IMR-90 (cell line): Measurements from ENCODE around the gene DDOST. TPM values are rescaled to one million over a fixed set of nuclear protein-coding genes. Genes with fewer than 3 reads are reported as not detected.
A peak's percentile ranks its signal among the peaks of the same experiment; 100 is the strongest.

Source experiments
- ATAC-seq: fragments of 200-7000 bp; cut with Tn5 transposase; 2 replicates; pipeline ENCODE4 v1.9.1; 2020; ENCODE audit warnings: low read depth, mild to moderate bottlenecking, moderate library complexity
- BruUV-seq: library from RNA; stranded (reverse); fragments of 400-500 nt; replicated peaks from 2 replicates; lab custom pipeline; 2021; lab: Mats Ljungman, UMichigan
- CTCF ChIA-PET: fragments of 300-600 bp; formaldehyde crosslinking; extraction: SDS; loops from one replicate; lab custom pipeline; 2021; ENCODE audit warnings: antibody characterized with exemption; lab: Yijun Ruan, JAX
- POLR2A ChIA-PET: fragments of 300-600 bp; sonication (Branson Sonifier 250); formaldehyde crosslinking; loops from one replicate; lab custom pipeline; 2022; ENCODE audit warnings: antibody characterized with exemption; ENCODE audit not compliant: unreplicated experiment; lab: Charles Lee
- DNase-seq: peaks from one replicate; pipeline ENCODE4 v3.0.0; 2013
- H2AFZ ChIP-seq: replicated peaks from 2 replicates; pipeline ENCODE3; 2013; ENCODE audit warnings: low read length, mild to moderate bottlenecking; ENCODE audit not compliant: poor library complexity
- H2AK5ac ChIP-seq: 2 replicates; pipeline ENCODE4 v1.6.1; 2013; ENCODE audit warnings: low read depth, low read length, inconsistent platforms
- H2AK9ac ChIP-seq: replicated peaks from 2 replicates; pipeline ENCODE3; 2013; ENCODE audit warnings: mild to moderate bottlenecking, low read depth, low read length, moderate library complexity; ENCODE audit not compliant: poor library complexity
- H2BK120ac ChIP-seq: 2 replicates; pipeline ENCODE4 v1.6.1; 2013; ENCODE audit warnings: low read depth, low read length, inconsistent platforms
- H2BK15ac ChIP-seq: 3 replicates; pipeline ENCODE4 v1.6.1; 2013; ENCODE audit warnings: low read depth, low read length, inconsistent platforms
- H2BK20ac ChIP-seq: 2 replicates; pipeline ENCODE4 v1.6.1; 2013; ENCODE audit warnings: low read depth, mild to moderate bottlenecking, inconsistent platforms, low read length, moderate library complexity
- H2BK5ac ChIP-seq: 2 replicates; pipeline ENCODE4 v1.6.1; 2013; ENCODE audit warnings: mild to moderate bottlenecking, low read depth, low read length, inconsistent platforms; ENCODE audit not compliant: poor library complexity, severe bottlenecking
- H3K14ac ChIP-seq: replicated peaks from 2 replicates; pipeline ENCODE4 v1.6.1; 2013; ENCODE audit warnings: low read depth, low read length, inconsistent platforms
- H3K18ac ChIP-seq: 2 replicates; pipeline ENCODE4 v1.6.1; 2013; ENCODE audit warnings: low read depth, low read length, control low read depth
- H3K23ac ChIP-seq: 2 replicates; pipeline ENCODE4 v1.6.1; 2013; ENCODE audit warnings: low read depth, low read length, inconsistent platforms
- H3K27ac ChIP-seq: 2 replicates; pipeline ENCODE4 v1.5.1; 2013; ENCODE audit warnings: mild to moderate bottlenecking, control low read depth, low read length; ENCODE audit not compliant: insufficient read depth
- H3K27me3 ChIP-seq: 2 replicates; pipeline ENCODE4 v1.6.1; 2013; ENCODE audit warnings: low read length; ENCODE audit not compliant: control insufficient read depth, insufficient read depth
- H3K36me3 ChIP-seq: 2 replicates; pipeline ENCODE4 v1.6.1; 2013; ENCODE audit warnings: low read length, mixed read lengths; ENCODE audit not compliant: control insufficient read depth, insufficient read depth
- H3K4ac ChIP-seq: 2 replicates; pipeline ENCODE4 v1.6.1; 2013; ENCODE audit warnings: low read depth, low read length, inconsistent platforms
- H3K4me1 ChIP-seq: 2 replicates; pipeline ENCODE4 v1.6.1; 2013; ENCODE audit warnings: low read length, mixed read lengths; ENCODE audit not compliant: control insufficient read depth, insufficient read depth
- H3K4me2 ChIP-seq: 2 replicates; pipeline ENCODE4 v1.6.1; 2013; ENCODE audit warnings: low read depth, mild to moderate bottlenecking, control low read depth, low read length, moderate library complexity
- H3K4me3 ChIP-seq: 2 replicates; pipeline ENCODE4 v1.5.1; 2013; ENCODE audit warnings: low read depth, mild to moderate bottlenecking, control low read depth, low read length, moderate library complexity; ENCODE audit not compliant: insufficient read depth
- H3K56ac ChIP-seq: 2 replicates; pipeline ENCODE4 v1.6.1; 2013; ENCODE audit warnings: low read length, inconsistent platforms; ENCODE audit not compliant: insufficient read depth; ENCODE audit errors: extremely low read depth
- H3K79me1 ChIP-seq, 2 experiments: 2 replicates each; pipeline ENCODE4 v1.6.1; 2013; ENCODE audit warnings: low read length in 2 of 2, inconsistent platforms in 1 of 2, low read depth in 1 of 2
- H3K9ac ChIP-seq: 2 replicates; pipeline ENCODE4 v1.6.1; 2013; ENCODE audit warnings: low read depth, low read length, control low read depth
- H3K9me1 ChIP-seq: 2 replicates; pipeline ENCODE4 v1.6.1; 2013; ENCODE audit warnings: low read length, inconsistent platforms; ENCODE audit not compliant: insufficient read depth
- H3K9me3 ChIP-seq: 2 replicates; pipeline ENCODE4 v1.6.1; 2013; ENCODE audit warnings: low read length; ENCODE audit not compliant: control insufficient read depth, insufficient read depth
- H4K20me1 ChIP-seq: 2 replicates; pipeline ENCODE4 v1.6.1; 2013; ENCODE audit warnings: low read length, inconsistent platforms; ENCODE audit not compliant: insufficient read depth
- H4K5ac ChIP-seq: 2 replicates; pipeline ENCODE4 v1.6.1; 2013; ENCODE audit warnings: mild to moderate bottlenecking, low read depth, low read length, control low read depth
- H4K8ac ChIP-seq, 2 experiments: 2 replicates each; pipeline ENCODE4 v1.6.1; 2013; ENCODE audit warnings: low read depth in 2 of 2, low read length in 2 of 2, control low read depth in 1 of 2, inconsistent platforms in 1 of 2
- H4K91ac ChIP-seq: 2 replicates; pipeline ENCODE4 v1.6.1; 2013; ENCODE audit warnings: low read depth, low read length, inconsistent platforms; ENCODE audit not compliant: insufficient read depth
- BHLHE40 ChIP-seq: fragments of 150-350 bp; IDR thresholded peaks from 2 replicates; pipeline ENCODE4 v1.6.1; 2016; ENCODE audit warnings: mild to moderate bottlenecking, low read depth, low read length
- CEBPB ChIP-seq: IDR thresholded peaks from 2 replicates; pipeline ENCODE4 v1.6.1; 2012; ENCODE audit warnings: low read depth, low read length, improper control_type of control experiment
- CHD1 ChIP-seq: IDR thresholded peaks from 2 replicates; pipeline ENCODE4 v1.6.1; 2012; ENCODE audit warnings: low read depth, low read length, improper control_type of control experiment
- CTCF ChIP-seq: conservative IDR thresholded peaks from 2 replicates; pipeline ENCODE4 v1.5.1; 2012; ENCODE audit warnings: mild to moderate bottlenecking, low read depth, low read length, improper control_type of control experiment
- ELK1 ChIP-seq: fragments of 150-350 bp; IDR thresholded peaks from 2 replicates; pipeline ENCODE4 v1.6.1; 2016; ENCODE audit warnings: low read depth, mild to moderate bottlenecking, low read length, moderate library complexity, borderline replicate concordance
- FOS ChIP-seq: fragments of 150-350 bp; IDR thresholded peaks from 2 replicates; pipeline ENCODE4 v1.6.1; 2016; ENCODE audit warnings: low read depth, low read length
- MAFK ChIP-seq: IDR thresholded peaks from 2 replicates; pipeline ENCODE4 v1.6.1; 2012; ENCODE audit warnings: low read depth, low read length, improper control_type of control experiment
- MAZ ChIP-seq: IDR thresholded peaks from 2 replicates; pipeline ENCODE4 v1.6.1; 2012; ENCODE audit warnings: low read depth, mild to moderate bottlenecking, low read length, improper control_type of control experiment, moderate library complexity, borderline replicate concordance
- MXI1 ChIP-seq: IDR thresholded peaks from 2 replicates; pipeline ENCODE4 v1.6.1; 2012; ENCODE audit warnings: low read depth, mild to moderate bottlenecking, low read length, moderate library complexity, borderline replicate concordance
- NFE2L2 ChIP-seq: fragments of 150-350 bp; IDR thresholded peaks from 2 replicates; pipeline ENCODE4 v1.6.1; 2016; ENCODE audit warnings: low read depth, mild to moderate bottlenecking, low read length
- POLR2A ChIP-seq: IDR thresholded peaks from 2 replicates; pipeline ENCODE4 v1.6.1; 2012; ENCODE audit warnings: mild to moderate bottlenecking, low read depth, low read length
- RAD21 ChIP-seq: IDR thresholded peaks from 2 replicates; pipeline ENCODE4 v1.6.1; 2012; ENCODE audit warnings: low read length, improper control_type of control experiment
- RCOR1 ChIP-seq: IDR thresholded peaks from 2 replicates; pipeline ENCODE4 v1.6.1; 2012; ENCODE audit warnings: mild to moderate bottlenecking, low read length, improper control_type of control experiment; ENCODE audit not compliant: insufficient replicate concordance
- SMC3 ChIP-seq: fragments of 150-350 bp; IDR thresholded peaks from 2 replicates; pipeline ENCODE4 v1.6.1; 2016; ENCODE audit warnings: low read depth, mild to moderate bottlenecking, antibody characterized with exemption, low read length, moderate library complexity
- WGBS, 2 experiments: methylation state at CpG; one replicate each; pipeline versions ENCODE4 v1.1.5 to v1.1.7; 2013; ENCODE audit warnings: missing lambda C conversion rate in 2 of 2; ENCODE audit not compliant: insufficient read length in 1 of 2; ENCODE audit errors: extremely low coverage in 2 of 2; 5-methylcytosine and 5-hydroxymethylcytosine counted together
- dilution Hi-C: fragments of 300-500 bp; cut with HindIII; formaldehyde crosslinking; loops from one replicate; pipeline ENCODE4 v1.14.3; 2018; ENCODE audit warnings: low sequenced_read_pairs; ENCODE audit not compliant: unreplicated experiment
- in situ Hi-C: fragments of 300-500 bp; cut with MboI; formaldehyde crosslinking; loops from 3 replicates; pipeline ENCODE4 v1.14.3; 2019; ENCODE audit warnings: low sequenced_read_pairs, inconsistent platforms, mixed read lengths
- intact Hi-C: fragments of 100-400 bp; cut with micrococcal nuclease; formaldehyde crosslinking; loops from 2 replicates; pipeline ENCODE4 v1.10.0; 2022
- polyA plus RNA-seq, 3 experiments: library from polyadenylated mRNA; depleted of rRNA; stranded (reverse); fragments of >200 nt; gene quantifications; 2 replicates each; pipeline ENCODE4 v1.2.3, GENCODE V29; 2012; ENCODE audit warnings: low replicate concordance in 1 of 3
- total RNA-seq: library from RNA; depleted of rRNA; stranded (reverse); fragments of >200 nt; gene quantifications from 2 replicates; pipeline ENCODE4 v1.2.3, GENCODE V29; 2012

DDOST gene
- total and polyA plus RNA-seq, 2 of the 4 experiments (the other 2 are of a cell fraction) = 179 to 477 TPM

DNA sequence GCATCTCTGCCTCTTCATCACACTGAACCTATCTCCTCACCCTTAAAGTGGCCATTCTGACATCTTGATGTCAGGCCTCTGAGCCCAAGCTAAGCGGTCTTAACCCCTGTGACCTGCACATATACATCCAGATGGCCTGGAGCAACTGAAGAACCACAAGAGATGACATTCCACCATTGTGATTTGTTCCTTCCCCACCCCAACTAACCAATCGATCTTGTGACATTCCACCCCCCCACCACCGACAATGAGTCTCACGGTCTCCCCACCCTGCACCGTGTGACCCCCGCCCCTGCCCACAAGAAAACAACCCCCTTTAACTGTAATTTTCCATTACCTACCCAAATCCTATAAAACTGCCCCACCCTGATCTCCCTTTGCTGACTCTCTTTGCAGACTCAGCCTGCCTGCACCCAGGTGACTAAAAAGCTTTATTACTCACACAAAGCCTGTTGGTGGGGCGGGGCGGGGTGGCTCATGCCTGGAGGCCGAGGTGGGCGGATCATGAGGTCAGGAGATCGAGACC is 48.9 kb downstream of the DDOST start:
- DNase-seq = no peak
- no TSS peak for BruUV-seq
- 0 out of 2 replicates have a peak overlapping the region, but pooled peaks have one; percentile 26 for H3K14ac ChIP-seq

More for the DNA sequence above, 48.9 kb downstream of the DDOST start:
- intact Hi-C loops = no loop called here
- no peak for ATAC-seq
- H2BK5ac ChIP-seq = peak overlapping the region; percentile 44
- H2BK120ac ChIP-seq = peak overlapping the region; percentile 27; the same call in 1 of the 2 replicates
- no peaks in the 10 kb centered on the region for H3K79me1 ChIP-seq
- no peak overlapping the region for H3K56ac ChIP-seq
- H2AFZ ChIP-seq = peak overlapping the region; percentile 23
- no peak for TF ChIP-seq CTCF
- TF ChIP-seq ELK1 = no peak
- no peak for TF ChIP-seq MAZ
- no peak for TF ChIP-seq FOS
- no peak for TF ChIP-seq RAD21
- TF ChIP-seq MAFK = no peak
- no peak for TF ChIP-seq MXI1
- TF ChIP-seq RCOR1 = no peak
- no peak for TF ChIP-seq NFE2L2
- TF ChIP-seq CHD1 = no peak
- TF ChIP-seq CEBPB = no peak
- TF ChIP-seq BHLHE40 = no peak
- TF ChIP-seq SMC3 = no peak
- TF ChIP-seq POLR2A = no peak
- no peak overlapping the region for H3K27ac ChIP-seq
- H3K9me1 ChIP-seq = peaks cover 10% of the 10 kb centered on the region
- no peak overlapping the region for H3K4me2 ChIP-seq
- peak overlapping the region; percentile 66; the same call in 1 of the 2 replicates for H4K91ac ChIP-seq
- no peak overlapping the region for H4K5ac ChIP-seq
- H2BK15ac ChIP-seq = peak overlapping the region; percentile 73; the same call in 1 of the 3 replicates
- in situ Hi-C loops = no loop called here
- H4K8ac ChIP-seq = 0 out of 4 replicates have a peak overlapping the region, but pooled peaks of 1 of the 2 experiments have one; percentile 20
- H3K36me3 ChIP-seq = no peaks in the 10 kb centered on the region
- H3K4me1 ChIP-seq = peaks cover 15% of the 10 kb centered on the region
- no peak overlapping the region for H2AK9ac ChIP-seq
- no peak overlapping the region for H3K4me3 ChIP-seq
- H2BK20ac ChIP-seq = peak overlapping the region; percentile 48; the same call in 1 of the 2 replicates
- WGBS, 2 experiments = 100% methylated on average over 1 of the region's 11 CpGs; no CpG with 5 or more reads in 1 of the 2 experiments
- no peaks in the 10 kb centered on the region for H3K27me3 ChIP-seq
- no peaks in the 10 kb centered on the region for H3K9me3 ChIP-seq
- ChIA-PET CTCF (no interaction called here), POLR2A (no interaction called here)
- H3K18ac ChIP-seq = no peak overlapping the region
- H3K9ac ChIP-seq = no peak overlapping the region
- dilution Hi-C loops = no loop called here
- H3K23ac ChIP-seq = no peak overlapping the region
- 0 out of 2 replicates have a peak overlapping the region, but pooled peaks have one; percentile 30 for H3K4ac ChIP-seq
- H4K20me1 ChIP-seq = no peaks in the 10 kb centered on the region
- H2AK5ac ChIP-seq = peak overlapping the region; percentile 87
